WI38 (cell line): ENCODE measurements around the gene PALD1.

Source experiments
- H3K4me3 ChIP-seq: 2 replicates; pipeline ENCODE4 v1.5.1; 2011; ENCODE audit warnings: low read depth, mild to moderate bottlenecking, control low read depth, low read length
- CTCF ChIP-seq: IDR thresholded peaks from 2 replicates; pipeline ENCODE4 v1.5.1; 2012; ENCODE audit warnings: low read depth, mild to moderate bottlenecking, control low read depth, low read length

Gene PALD1

DNA sequence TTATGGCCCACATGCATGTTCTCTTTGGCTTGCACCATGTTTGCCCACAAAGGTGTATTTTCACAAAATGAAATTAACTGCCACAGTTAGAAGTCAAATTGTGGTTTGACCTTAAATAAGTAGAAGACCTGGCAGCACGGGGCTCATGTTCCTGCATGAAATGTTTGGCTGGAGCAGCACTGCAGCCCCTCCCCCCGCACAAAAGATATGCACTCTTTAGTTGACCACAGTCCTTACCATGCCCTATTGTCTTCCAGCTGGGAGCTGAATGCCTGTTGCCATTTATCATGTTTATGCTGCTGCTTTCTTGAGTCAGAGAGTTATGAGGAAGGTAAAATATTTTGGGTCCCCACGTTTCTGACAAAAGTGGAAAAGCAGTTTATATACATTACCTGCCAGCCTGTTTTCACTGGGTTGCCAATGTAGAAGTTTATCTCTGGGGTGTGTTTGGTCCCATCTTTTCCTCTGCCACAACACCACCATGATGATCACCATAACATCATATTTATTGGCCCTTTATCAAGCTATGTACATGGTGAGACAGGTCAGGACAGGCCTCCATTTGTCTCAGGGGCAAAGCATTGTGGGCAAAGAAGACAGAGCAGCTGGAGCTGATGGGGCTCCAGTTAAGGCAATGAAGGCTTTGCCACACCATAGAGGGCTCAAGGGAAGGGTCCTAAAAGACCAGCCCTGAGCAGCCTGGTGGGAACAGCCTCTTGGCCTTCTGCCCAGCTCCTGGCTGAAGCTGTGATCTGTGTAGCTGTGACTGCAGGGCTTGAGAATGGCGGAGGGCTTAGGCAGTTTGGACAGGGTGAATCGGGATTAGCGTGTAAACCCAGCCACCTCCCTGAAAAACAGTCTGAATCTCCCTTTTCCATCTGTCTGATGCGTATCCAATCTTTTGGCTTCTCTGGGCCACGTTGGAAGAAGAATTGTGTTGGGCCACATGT is 118.6 kb downstream of the PALD1 start:
- H3K4me3 ChIP-seq, result no peak overlapping the region
- no peak for TF ChIP-seq CTCF

- H3K4me3 ChIP-seq, result no peak overlapping the region
- TF ChIP-seq CTCF, result no peak
Measured at GRCh38 chr10:70597856-70598815, 119.6 kb downstream of the PALD1 start.

DNA sequence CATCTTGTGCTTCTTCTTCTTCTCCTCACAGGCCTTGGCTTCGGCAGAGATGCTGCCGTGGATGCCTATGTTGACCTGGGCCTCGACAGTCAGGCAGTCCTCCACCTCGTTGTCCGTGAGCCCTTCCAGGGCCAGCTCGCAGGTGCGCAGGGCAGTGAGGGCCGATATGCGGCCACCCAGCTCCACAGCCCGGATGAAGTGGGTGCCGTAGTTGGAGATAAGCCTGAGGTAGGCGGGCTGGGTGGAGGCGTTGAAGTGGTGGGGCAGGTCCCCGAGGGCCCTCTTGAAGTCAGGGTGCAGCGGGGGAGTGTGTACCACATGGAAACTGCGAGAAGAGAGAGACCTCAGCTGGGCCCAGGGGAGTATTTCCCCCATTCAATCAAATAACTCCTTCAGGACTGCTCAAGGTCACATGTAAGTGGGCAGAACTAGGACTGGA is 120.3 kb downstream of the PALD1 start:
- no peak for TF ChIP-seq CTCF
- no peak overlapping the region for H3K4me3 ChIP-seq

GRCh38 chr10:70599319-70599718 is 120.8 kb downstream of the PALD1 start:
- H3K4me3 ChIP-seq, result no peak overlapping the region
- no peak for TF ChIP-seq CTCF

DNA sequence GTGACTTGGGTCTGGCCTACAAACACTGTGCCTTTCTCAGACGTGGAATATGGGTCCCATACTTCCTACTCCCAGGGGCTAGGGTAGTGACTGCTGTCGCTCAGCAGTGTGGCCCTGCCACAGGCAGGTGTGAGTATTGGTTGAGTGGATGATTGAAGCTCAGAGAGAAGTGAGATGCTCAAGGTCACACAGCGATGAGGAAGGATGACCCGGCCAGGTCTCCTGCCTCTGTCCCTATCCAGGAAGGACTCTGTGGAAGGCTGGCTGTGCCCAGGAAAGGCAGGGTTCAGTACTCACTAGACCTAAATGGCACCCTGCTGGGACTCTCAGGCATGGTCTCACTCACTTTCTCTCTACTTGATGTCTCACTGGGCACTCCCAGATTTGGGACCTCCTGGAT is 121.2 kb downstream of the PALD1 start:
- no peak overlapping the region for H3K4me3 ChIP-seq
- TF ChIP-seq CTCF, result no peak

DNA sequence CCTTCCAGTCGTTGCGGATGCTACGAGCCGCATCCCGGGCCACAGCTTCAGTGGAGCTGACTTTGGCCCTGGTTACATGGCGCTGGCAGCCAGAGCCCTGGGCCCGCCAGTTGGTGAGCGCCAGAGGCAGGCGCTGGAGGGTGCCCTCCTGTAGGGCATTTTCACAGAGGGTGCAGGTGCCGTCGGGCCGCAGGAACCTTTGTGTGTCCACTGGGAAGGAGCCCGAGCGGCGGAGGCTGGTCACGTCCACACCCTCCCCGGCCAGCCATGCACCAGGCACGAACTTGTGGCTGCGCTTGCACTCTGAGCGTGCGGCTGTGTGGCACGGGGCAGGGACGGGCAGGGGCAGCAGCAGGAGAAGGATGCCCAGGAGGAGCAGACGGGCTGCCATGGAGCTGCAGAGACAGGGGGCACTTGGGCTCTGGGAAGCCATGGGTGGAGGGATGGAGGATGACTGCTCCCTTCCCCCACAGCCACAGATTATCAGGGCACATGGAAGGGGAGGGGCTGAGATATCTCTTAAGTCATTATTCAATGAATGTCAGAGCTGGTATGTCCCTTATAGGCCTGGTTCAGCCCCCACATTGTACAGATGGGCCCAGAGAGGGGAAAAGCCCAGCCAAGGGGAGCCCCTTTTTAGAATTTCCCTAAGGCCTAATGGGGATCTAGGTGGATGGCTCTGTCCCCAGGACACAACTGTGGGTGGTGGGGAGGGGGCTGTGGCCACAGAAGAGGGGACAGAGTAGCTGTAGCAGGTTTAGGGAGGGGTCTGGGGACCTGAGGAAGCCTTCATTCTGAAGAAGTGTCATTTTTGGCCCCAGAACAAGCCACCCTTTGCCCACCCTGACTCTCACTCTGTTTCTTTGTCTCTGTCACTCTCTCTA is 122.2 kb downstream of the PALD1 start:
- no peak for TF ChIP-seq CTCF
- no peak overlapping the region for H3K4me3 ChIP-seq
